Measurements from ENCODE around the gene HOXC10.

- no peak for TF ChIP-seq CTCF (IDR thresholded peaks at IDR 0.05; ENCODE audit: insufficient read depth, low read depth, low read length)
- peak; percentile 21 for TF ChIP-seq EZH2 (IDR thresholded peaks at IDR 0.05; ENCODE audit: insufficient read depth, low read length)
Observed at GRCh38 chr12:54002278-54002914, 17.4 kb downstream of the HOXC10 start.

Measured in astrocyte (in vitro differentiated cells and primary cell).